SK-N-SH treated with all-trans-retinoic acid at 6 μM for 48 hours (cell line): Measurements from ENCODE around the gene NTM.

ENCODE experiments used
- CREB5 ChIP-seq: fragments of 250-450 bp; sonication (Bioruptor Pico); IDR thresholded peaks from 2 replicates; pipeline ENCODE4 v1.5.1; 2020; ENCODE audit warnings: low read depth, mild to moderate bottlenecking, moderate library complexity
- ESRRG ChIP-seq: fragments of 250-450 bp; sonication (Bioruptor Pico); IDR thresholded peaks from 2 replicates; pipeline ENCODE4 v1.6.1; 2021; ENCODE audit warnings: mild to moderate bottlenecking
- GLIS3 ChIP-seq: fragments of 250-450 bp; sonication (Bioruptor Pico); IDR thresholded peaks from 2 replicates; pipeline ENCODE4 v1.5.0; 2020; ENCODE audit warnings: mild to moderate bottlenecking, moderate library complexity
- POU6F1 ChIP-seq: fragments of 250-450 bp; sonication (Bioruptor Pico); IDR thresholded peaks from 2 replicates; pipeline ENCODE4 v1.8.0; 2021; ENCODE audit warnings: low read depth, mild to moderate bottlenecking, moderate library complexity, borderline replicate concordance
- RARB ChIP-seq: fragments of 250-450 bp; sonication (Bioruptor Pico); IDR thresholded peaks from 2 replicates; pipeline ENCODE4 v1.8.0; 2021; ENCODE audit warnings: mild to moderate bottlenecking, moderate library complexity
- TCF4 ChIP-seq: fragments of 250-450 bp; sonication (Bioruptor Pico); IDR thresholded peaks from 2 replicates; pipeline ENCODE4 v1.8.0; 2021; ENCODE audit warnings: mild to moderate bottlenecking, moderate library complexity, borderline replicate concordance
- TOX ChIP-seq: fragments of 250-450 bp; sonication (Bioruptor Pico); IDR thresholded peaks from 2 replicates; pipeline ENCODE4 v1.8.0; 2021; ENCODE audit warnings: mild to moderate bottlenecking, moderate library complexity, borderline replicate concordance
- TSHZ2 ChIP-seq: fragments of 250-450 bp; sonication (Bioruptor Pico); IDR thresholded peaks from 2 replicates; pipeline ENCODE4 v1.5.0; 2020; ENCODE audit warnings: mild to moderate bottlenecking, moderate library complexity
- ZFP3 ChIP-seq: fragments of 250-450 bp; sonication (Bioruptor Pico); IDR thresholded peaks from 2 replicates; pipeline ENCODE4 v1.5.0; 2020; ENCODE audit warnings: mild to moderate bottlenecking, moderate library complexity
- ZFP30 ChIP-seq: fragments of 450-650 bp; formaldehyde crosslinking; IDR thresholded peaks from 2 replicates; pipeline ENCODE4 v1.5.0; 2022; ENCODE audit warnings: mild to moderate bottlenecking, moderate library complexity

- no peak for TF ChIP-seq ZFP30 (CRISPR knock-in tag)
- TF ChIP-seq GLIS3 (CRISPR knock-in tag) = no peak
- TF ChIP-seq ESRRG = no peak
- no peak for TF ChIP-seq TOX (CRISPR knock-in tag)
- TF ChIP-seq TSHZ2 (CRISPR knock-in tag) = no peak
- no peak for TF ChIP-seq TCF4
- TF ChIP-seq POU6F1 (CRISPR knock-in tag) = no peak
- no peak for TF ChIP-seq RARB
- no peak for TF ChIP-seq ZFP3
- no peak for TF ChIP-seq CREB5 (CRISPR knock-in tag)
These were observed 977.0 kb downstream of the NTM start for GRCh38 chr11:132347156-132348090.
